K562 (cell line): Measurements from ENCODE around the gene HAO2. TPM values are rescaled to one million over a fixed set of nuclear protein-coding genes. Genes with fewer than 3 reads are reported as not detected.

Experiments used
- ATAC-seq: fragments of 200-7000 bp; cut with Tn5 transposase; 3 replicates; pipeline ENCODE4 v1.9.1; 2020; ENCODE audit warnings: moderate library complexity
- BruUV-seq: library from RNA; stranded (reverse); fragments of 400-500 nt; replicated peaks from 2 replicates; lab custom pipeline; 2021; lab: Mats Ljungman, UMichigan
- CTCF ChIA-PET: fragments of 300-600 bp; formaldehyde crosslinking; extraction: SDS; loops from one replicate; lab custom pipeline; 2021; ENCODE audit warnings: low intra/inter-chr PET ratio; lab: Yijun Ruan, JAX
- POLR2A ChIA-PET: fragments of 300-600, 350-650 bp; sonication (Branson Sonifier 250); formaldehyde crosslinking; extraction: SDS; loops from one replicate; lab custom pipeline; 2021; ENCODE audit warnings: antibody characterized with exemption, inconsistent platforms; lab: Yijun Ruan, JAX
- DNase-seq, 4 experiments: peaks; one replicate each; pipeline versions ENCODE4 v3.0.0 to v3.0.0-alpha.2; 2011 to 2018; ENCODE audit warnings: low spot score in 3 of 4, mixed read lengths in 3 of 4; ENCODE audit errors: extremely low read depth in 1 of 4
- FAIRE-seq: peaks from 2 replicates; lab custom pipeline; 2011; peaks lifted over from hg19 to GRCh38; lab: Jason Lieb, UNC
- H2AFZ ChIP-seq: 2 replicates; pipeline ENCODE4 v1.6.0; 2011; ENCODE audit warnings: low read depth, low read length, control low read depth, inconsistent platforms
- H3K27ac ChIP-seq: fragments of 200-600 bp; 3 replicates; pipeline ENCODE4 v1.8.0; 2011; ENCODE audit warnings: low read depth, mild to moderate bottlenecking, control low read depth, inconsistent platforms, low read length, moderate library complexity, mixed read lengths; ENCODE audit errors: extremely low read depth
- H3K27me3 ChIP-seq, 2 experiments: fragments of 300-600 bp in 1 of 2; 2 replicates in 1 of 2; 3 replicates in 1 of 2; pipeline versions ENCODE4 v1.6.0 to v1.8.0; 2011; ENCODE audit warnings: inconsistent platforms in 2 of 2, low read length in 2 of 2, mild to moderate bottlenecking in 1 of 2, mixed read lengths in 1 of 2, moderate library complexity in 1 of 2; ENCODE audit not compliant: control insufficient read depth in 2 of 2, insufficient read depth in 2 of 2
- H3K36me3 ChIP-seq: fragments of 300-600 bp; 3 replicates; pipeline ENCODE4 v1.8.0; 2011; ENCODE audit warnings: mild to moderate bottlenecking, low read length, inconsistent platforms; ENCODE audit not compliant: control insufficient read depth, insufficient read depth
- H3K4me1 ChIP-seq, 2 experiments: fragments of 200-600 bp in 1 of 2; replicated peaks in 1 of 2; 2 replicates in 1 of 2; 3 replicates in 1 of 2; pipeline versions ENCODE4 v1.5.1 to v1.8.0; 2011; ENCODE audit warnings: inconsistent platforms in 2 of 2, low read length in 2 of 2, mild to moderate bottlenecking in 1 of 2, mixed read lengths in 1 of 2, moderate library complexity in 1 of 2; ENCODE audit not compliant: control insufficient read depth in 2 of 2, insufficient read depth in 2 of 2
- H3K4me2 ChIP-seq: 2 replicates; pipeline ENCODE4 v1.6.1; 2011; ENCODE audit warnings: low read length, control low read depth, inconsistent platforms, mixed read lengths; ENCODE audit not compliant: insufficient read depth
- H3K4me3 ChIP-seq: fragments of 200-600 bp; sonication (generic), shearing (Covaris generic); 2 replicates; pipeline ENCODE4 v1.5.1; 2016; ENCODE audit warnings: control low read depth, inconsistent platforms
- H3K79me2 ChIP-seq: fragments of 200-600 bp; 3 replicates; pipeline ENCODE4 v1.8.0; 2011; ENCODE audit warnings: low read length, inconsistent platforms; ENCODE audit not compliant: control insufficient read depth, insufficient read depth
- H3K9ac ChIP-seq, 2 experiments: 2 replicates each; pipeline versions ENCODE4 v1.6.0 to v1.6.1; 2011; ENCODE audit warnings: low read depth in 2 of 2, low read length in 2 of 2, control low read depth in 1 of 2, inconsistent platforms in 1 of 2, mild to moderate bottlenecking in 1 of 2, mixed read lengths in 1 of 2; ENCODE audit not compliant: insufficient read depth in 1 of 2
- H3K9me1 ChIP-seq: one replicate; pipeline ENCODE4 v1.6.0; 2011; ENCODE audit warnings: inconsistent platforms, mild to moderate bottlenecking, low read length, moderate library complexity; ENCODE audit not compliant: control insufficient read depth, insufficient read depth
- H3K9me3 ChIP-seq: replicated peaks from 2 replicates; pipeline ENCODE4 v1.5.1; 2011; ENCODE audit warnings: low read depth, low read length, inconsistent platforms; ENCODE audit not compliant: control insufficient read depth, insufficient read depth
- H4K20me1 ChIP-seq: replicated peaks from 2 replicates; pipeline ENCODE4 v1.6.1; 2011; ENCODE audit warnings: low read length, inconsistent platforms, mixed read lengths; ENCODE audit not compliant: control insufficient read depth, insufficient read depth
- CBX3 ChIP-seq, 2 experiments: IDR thresholded peaks; 1 replicate in 1 of 2; 2 replicates in 1 of 2; pipeline ENCODE4 v1.6.1; 2012; ENCODE audit warnings: inconsistent platforms in 2 of 2, low read length in 2 of 2, borderline replicate concordance in 1 of 2, control low read depth in 1 of 2
- CLOCK ChIP-seq: fragments of 250-450 bp; sonication (Bioruptor Pico); IDR thresholded peaks from 2 replicates; pipeline ENCODE4 v1.4.0; 2020; ENCODE audit warnings: mild to moderate bottlenecking, moderate library complexity, borderline replicate concordance
- EHMT2 ChIP-seq: fragments of 450-650 bp; IDR thresholded peaks from 2 replicates; pipeline ENCODE4 v1.6.1; 2018; ENCODE audit warnings: antibody characterized with exemption
- ILF3 ChIP-seq: fragments of 450-650 bp; IDR thresholded peaks from 2 replicates; pipeline ENCODE4 v1.6.1; 2018; ENCODE audit warnings: antibody characterized with exemption, mild to moderate bottlenecking, moderate library complexity, borderline replicate concordance
- ILK ChIP-seq: fragments of 450-650 bp; IDR thresholded peaks from 2 replicates; pipeline ENCODE4 v1.6.1; 2016; ENCODE audit warnings: missing genetic modification characterization, low read depth, mild to moderate bottlenecking, missing compliant biosample characterization, moderate library complexity, borderline replicate concordance
- RBM39 ChIP-seq: fragments of 200-400 bp; formaldehyde crosslinking; optimal IDR thresholded peaks from 2 replicates; pipeline ENCODE3; 2018; ENCODE audit warnings: low read depth, low read length
- SMARCA4 ChIP-seq: fragments of 450-650 bp; IDR thresholded peaks from 2 replicates; pipeline ENCODE4 v1.6.1; 2016
- THRB ChIP-seq: fragments of 450-650 bp; formaldehyde crosslinking; conservative IDR thresholded peaks from 2 replicates; pipeline ENCODE4 v1.4.0; 2022; ENCODE audit warnings: mild to moderate bottlenecking, missing genetic modification characterization
- VEZF1 ChIP-seq: fragments of 200-800 bp; sonication (Bioruptor generic); IDR thresholded peaks from 2 replicates; pipeline ENCODE4 v1.6.1; 2017; ENCODE audit warnings: missing genetic modification characterization, missing compliant biosample characterization
- ZNF280B ChIP-seq: fragments of 250-450 bp; sonication (Bioruptor Pico); IDR thresholded peaks from 2 replicates; pipeline ENCODE4 v1.5.1; 2021; ENCODE audit warnings: mild to moderate bottlenecking
- ZNF707 ChIP-seq: fragments of 250-450 bp; sonication (Bioruptor Pico); conservative IDR thresholded peaks from 2 replicates; pipeline ENCODE4 v1.8.0; 2022; ENCODE audit warnings: inconsistent platforms, mild to moderate bottlenecking, moderate library complexity
- WGBS: fragments of 100-300 bp; shearing (Covaris generic); methylation state at CpG from one replicate; pipeline ENCODE4 v1.1.6; 2016; ENCODE audit warnings: low coverage, mixed read lengths; ENCODE audit not compliant: insufficient coverage; ENCODE audit errors: missing lambda C conversion rate; 5-methylcytosine and 5-hydroxymethylcytosine counted together
- in situ Hi-C: fragments of 300-500 bp; cut with MboI; formaldehyde crosslinking; loops from 4 replicates; pipeline ENCODE4 v1.15.0; 2018; ENCODE audit warnings: inconsistent platforms, mixed read lengths
- intact Hi-C: fragments of 100-400 bp; cut with micrococcal nuclease; formaldehyde crosslinking; loops from 2 replicates; pipeline ENCODE4 v1.14.2; 2022
- polyA plus RNA-seq, 8 experiments: library from polyadenylated mRNA; depleted of rRNA in 4 of 8; stranded (reverse) in 5 of 8; unstranded in 3 of 8; fragments of >200 nt; fragmentation: Nextera tagmentation in 2 of 8; fragmentation: Illumina TruSeq in 1 of 8; extraction: Ambion mirVana in 2 of 8; extraction: Trizol in 1 of 8; gene quantifications; 2 replicates each; pipeline versions ENCODE4 v1.2.1 to v1.2.3, GENCODE V29; 2011 to 2014; ENCODE audit warnings: inconsistent platforms in 1 of 8, missing spikeins in 1 of 8
- total RNA-seq, 7 experiments: library from RNA; depleted of rRNA in 6 of 7; stranded (reverse); fragments of >200 nt in 6 of 7; fragmentation: Illumina TruSeq in 2 of 7; extraction: Trizol in 2 of 7; gene quantifications; 2 replicates each; pipeline versions ENCODE4 v1.2.1 to v1.2.3, GENCODE V29; 2011 to 2021; ENCODE audit warnings: low replicate concordance in 1 of 7

HAO2 gene
- total and polyA plus RNA-seq, 9 of the 15 experiments (the other 6 are each of a cell fraction or from before 2014, with no cell fraction given): not detected

- Histone ChIP-seq H3K9me3 (no peaks in the 10 kb centered on the region), H3K27me3 (no peaks in the 10 kb centered on the region), H3K4me2 (no peak overlapping the region), H3K4me1 (no peaks in the 10 kb centered on the region), H3K36me3 (no peaks in the 10 kb centered on the region), H3K9me1 (no peaks in the 10 kb centered on the region), H2AFZ (no peak overlapping the region), H4K20me1 (no peaks in the 10 kb centered on the region), H3K9ac (no peak overlapping the region), H3K4me3 (no peak overlapping the region), H3K27ac (no peak overlapping the region), H3K79me2 (no peaks in the 10 kb centered on the region)
- WGBS: 2% methylated on average over 3 of the region's 3 CpGs
- ChIA-PET CTCF (no interaction called here), POLR2A (interaction anchor here (0.7 to 1.0 kb wide), 2 partner anchors 11 to 39 kb away, joined by 3 to 5 read pairs; no protein-coding TSS in a partner anchor)
- no peak for FAIRE-seq
- intact Hi-C loops (no loop called here), in situ Hi-C loops (no loop called here)
- ATAC-seq: no peak
- BruUV-seq: no TSS peak
- TF ChIP-seq VEZF1: no peak
- no peak for TF ChIP-seq CLOCK (CRISPR knock-in tag)
- no peak for TF ChIP-seq THRB
- TF ChIP-seq ILK (tag): no peak
- TF ChIP-seq ZNF280B (CRISPR knock-in tag): no peak
- no peak for TF ChIP-seq CBX3 (IDR thresholded peaks at IDR 0.05; ENCODE audit: borderline replicate concordance in 1 of 2, low read length in 2 of 2)
- TF ChIP-seq RBM39: no peak
- TF ChIP-seq EHMT2: no peak
- no peak for TF ChIP-seq ZNF707 (CRISPR knock-in tag)
- no peak for TF ChIP-seq SMARCA4
- TF ChIP-seq ILF3: no peak
- no peak for DNase-seq
These were observed 47.5 kb downstream of the HAO2 start for GRCh38 chr1:119416006-119416640.
